Liver (tissue), 9 donors: ENCODE results near the gene MAP6D1. TPM values are rescaled to one million over a fixed set of nuclear protein-coding genes. Genes with fewer than 3 reads are reported as not detected.
A peak's percentile ranks its signal among the peaks of the same experiment; 100 is the strongest.

Experiments
- DNase-seq: peaks from one replicate; pipeline ENCODE4 v3.0.0-alpha.2; 2017; ENCODE audit warnings: low spot score
- H3K27ac ChIP-seq, 2 donors: one replicate each; pipeline ENCODE4 v1.7.0; 2013; ENCODE audit warnings: inconsistent platforms in 2 of 2, low read length in 2 of 2, control low read depth in 1 of 2, low read depth in 1 of 2, mild to moderate bottlenecking in 1 of 2
- H3K27me3 ChIP-seq, 4 donors: one replicate each; pipeline versions ENCODE4 v1.6.1 to v1.7.0; 2013; ENCODE audit warnings: low read length in 3 of 4, inconsistent platforms in 1 of 4, mild to moderate bottlenecking in 1 of 4, moderate library complexity in 1 of 4; ENCODE audit not compliant: control insufficient read depth in 4 of 4, insufficient read depth in 4 of 4
- H3K36me3 ChIP-seq, 4 donors: one replicate each; pipeline versions ENCODE4 v1.6.1 to v1.7.0; 2013; ENCODE audit warnings: low read length in 3 of 4, mild to moderate bottlenecking in 3 of 4, low read depth in 1 of 4, moderate library complexity in 1 of 4; ENCODE audit not compliant: control insufficient read depth in 4 of 4, insufficient read depth in 3 of 4
- H3K4me1 ChIP-seq, 4 donors: one replicate each; pipeline versions ENCODE4 v1.6.1 to v1.7.0; 2013; ENCODE audit warnings: low read length in 3 of 4, mild to moderate bottlenecking in 3 of 4, moderate library complexity in 1 of 4; ENCODE audit not compliant: control insufficient read depth in 4 of 4, insufficient read depth in 4 of 4
- H3K4me3 ChIP-seq, 3 donors: one replicate each; pipeline versions ENCODE4 v1.6.1 to v1.7.0; 2013; ENCODE audit warnings: low read length in 3 of 3, control low read depth in 1 of 3, low read depth in 1 of 3, mild to moderate bottlenecking in 1 of 3
- H3K9ac ChIP-seq, 2 donors: one replicate each; pipeline ENCODE4 v1.7.0; 2013; ENCODE audit warnings: low read length in 2 of 2, mild to moderate bottlenecking in 2 of 2, moderate library complexity in 2 of 2, control low read depth in 1 of 2, low read depth in 1 of 2
- H3K9me3 ChIP-seq, 4 donors: one replicate each; pipeline versions ENCODE4 v1.6.1 to v1.7.0; 2013; ENCODE audit warnings: low read length in 3 of 4; ENCODE audit not compliant: control insufficient read depth in 4 of 4
- EGR1 ChIP-seq, 2 donors: IDR thresholded peaks; 2 replicates each; pipeline ENCODE4 v1.6.1; 2016 to 2018; ENCODE audit warnings: antibody characterized with exemption in 2 of 2, low read depth in 2 of 2
- FOXA2 ChIP-seq: IDR thresholded peaks from 2 replicates; pipeline ENCODE4 v1.6.1; 2016; ENCODE audit warnings: antibody characterized with exemption
- GABPA ChIP-seq, 2 donors: IDR thresholded peaks in 1 of 2; conservative IDR thresholded peaks in 1 of 2; 2 replicates each; pipeline ENCODE4 v1.6.1; 2016; ENCODE audit warnings: antibody characterized with exemption in 2 of 2, mild to moderate bottlenecking in 1 of 2, moderate library complexity in 1 of 2
- HNF4A ChIP-seq, 2 donors: conservative IDR thresholded peaks; 2 replicates each; pipeline ENCODE4 v1.6.1; 2016; ENCODE audit warnings: antibody characterized with exemption in 2 of 2, mild to moderate bottlenecking in 2 of 2
- HNF4G ChIP-seq: IDR thresholded peaks from 2 replicates; pipeline ENCODE4 v1.6.1; 2016; ENCODE audit warnings: antibody characterized with exemption
- NR2F2 ChIP-seq: IDR thresholded peaks from 2 replicates; pipeline ENCODE4 v1.6.1; 2016; ENCODE audit warnings: antibody characterized with exemption
- RAD21 ChIP-seq, 2 donors: IDR thresholded peaks; 2 replicates each; pipeline ENCODE4 v1.6.1; 2016; ENCODE audit warnings: antibody characterized with exemption in 2 of 2, mild to moderate bottlenecking in 2 of 2
- RXRA ChIP-seq, 2 donors: IDR thresholded peaks; 2 replicates each; pipeline ENCODE4 v1.6.1; 2017 to 2018; ENCODE audit warnings: antibody characterized with exemption in 2 of 2, mild to moderate bottlenecking in 1 of 2
- TAF1 ChIP-seq: conservative IDR thresholded peaks from 2 replicates; pipeline ENCODE4 v1.6.1; 2016; ENCODE audit warnings: antibody characterized with exemption, mild to moderate bottlenecking
- YY1 ChIP-seq: IDR thresholded peaks from 2 replicates; pipeline ENCODE4 v1.6.1; 2016; ENCODE audit warnings: antibody characterized with exemption, mild to moderate bottlenecking
- WGBS: extraction: QIAGEN DNeasy Blood & Tissue Kit; methylation state at CpG from one replicate; pipeline ENCODE4 v1.1.7; 2013; 5-methylcytosine and 5-hydroxymethylcytosine counted together
- polyA plus RNA-seq, 2 donors: library from polyadenylated mRNA; stranded (reverse) in 1 of 2; unstranded in 1 of 2; fragments of 200-250 nt in 1 of 2; fragments of >200 nt in 1 of 2; fragmentation: Nextera tagmentation in 1 of 2; extraction: Ambion mirVana in 1 of 2; gene quantifications; one replicate each; pipeline versions ENCODE4 v1.2.1 to v1.2.3, GENCODE V29; 2013 to 2015
- total RNA-seq, 2 donors: library from RNA; depleted of rRNA; stranded (reverse); fragments of >200 nt; gene quantifications; one replicate each; pipeline ENCODE4 v1.2.3, GENCODE V29; 2014
- TF ChIP-seq, protein P1 (sequence below): IDR thresholded peaks from 2 replicates; pipeline ENCODE4 v1.6.1; 2016; ENCODE audit warnings: antibody characterized with exemption, mild to moderate bottlenecking
- TF ChIP-seq, protein P2 (sequence below): IDR thresholded peaks from 2 replicates; pipeline ENCODE4 v1.6.1; 2016; ENCODE audit warnings: antibody characterized with exemption
- TF ChIP-seq, protein P3 (sequence below): fragments of 150-350 bp; IDR thresholded peaks from 2 replicates; pipeline ENCODE4 v1.5.1; 2017; ENCODE audit warnings: improper control_type of control experiment, low read depth, low read length; ENCODE audit not compliant: missing input control
- TF ChIP-seq, protein P4 (sequence below): IDR thresholded peaks from 2 replicates; pipeline ENCODE4 v1.6.1; 2016; ENCODE audit warnings: antibody characterized with exemption
- TF ChIP-seq, protein P5 (sequence below): IDR thresholded peaks from 2 replicates; pipeline ENCODE4 v1.6.1; 2016; ENCODE audit warnings: antibody characterized with exemption
- donor health status: healthy.
- donor health status: healthy.
- donor health status: healthy.
- donor health status: healthy.
- donor health status: healthy.

The MAP6D1 gene
- total and polyA plus RNA-seq, 4 donors = 0.06 to 0.33 (median 0.19) TPM; not detected in 1

DNA sequence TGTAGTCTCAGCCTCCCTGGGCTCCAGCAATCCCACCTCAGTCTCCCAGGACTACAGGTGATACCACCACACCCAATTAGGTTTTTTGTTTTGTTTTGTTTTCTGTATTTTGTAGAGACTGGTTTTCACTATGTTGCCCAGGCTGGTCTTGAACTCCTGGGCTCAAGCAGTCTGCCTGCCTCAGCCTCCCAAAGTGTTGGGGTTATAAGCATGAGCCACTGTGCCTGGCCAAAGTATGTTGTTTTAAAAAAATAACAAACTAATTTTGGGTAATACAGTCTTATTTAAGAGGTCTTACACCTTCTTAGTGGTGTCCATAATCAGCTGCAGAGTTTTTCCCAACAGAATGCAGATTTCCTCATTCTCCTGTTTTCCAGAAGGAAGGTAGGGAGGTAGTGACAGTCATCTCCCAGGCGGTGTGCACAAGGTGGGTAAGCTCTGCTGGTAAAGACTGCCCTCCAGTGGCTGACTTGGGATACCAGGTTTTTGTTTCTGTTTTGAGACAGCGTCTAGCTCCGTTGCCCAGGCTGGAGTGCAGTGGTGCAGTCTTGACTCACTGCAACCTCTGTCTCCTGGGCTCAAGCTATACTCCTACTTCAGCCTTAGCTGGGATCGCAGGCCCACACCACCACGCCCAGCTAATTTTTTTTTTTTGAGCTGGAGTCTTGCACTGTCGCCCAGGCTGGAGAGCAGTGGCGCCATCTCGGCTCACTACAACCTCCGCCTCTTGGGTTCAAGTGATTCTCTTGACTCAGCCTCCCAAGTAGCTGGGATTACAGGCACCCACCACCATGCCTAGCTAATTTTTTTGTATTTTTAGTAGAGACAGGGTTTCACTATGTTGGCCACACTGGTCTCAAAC, 58.4 kb downstream of the MAP6D1 start:
- DNase-seq = peak; percentile 68
- H3K36me3 ChIP-seq = peaks cover 2 to 6% (median 5%) of the 10 kb centered on the region in 4 donors
- no peak overlapping the region for H3K27ac ChIP-seq
- WGBS = 62% methylated on average over 9 of the region's 9 CpGs
- no peaks in the 10 kb centered on the region for H3K27me3 ChIP-seq
- TF ChIP-seq, protein P1, sequence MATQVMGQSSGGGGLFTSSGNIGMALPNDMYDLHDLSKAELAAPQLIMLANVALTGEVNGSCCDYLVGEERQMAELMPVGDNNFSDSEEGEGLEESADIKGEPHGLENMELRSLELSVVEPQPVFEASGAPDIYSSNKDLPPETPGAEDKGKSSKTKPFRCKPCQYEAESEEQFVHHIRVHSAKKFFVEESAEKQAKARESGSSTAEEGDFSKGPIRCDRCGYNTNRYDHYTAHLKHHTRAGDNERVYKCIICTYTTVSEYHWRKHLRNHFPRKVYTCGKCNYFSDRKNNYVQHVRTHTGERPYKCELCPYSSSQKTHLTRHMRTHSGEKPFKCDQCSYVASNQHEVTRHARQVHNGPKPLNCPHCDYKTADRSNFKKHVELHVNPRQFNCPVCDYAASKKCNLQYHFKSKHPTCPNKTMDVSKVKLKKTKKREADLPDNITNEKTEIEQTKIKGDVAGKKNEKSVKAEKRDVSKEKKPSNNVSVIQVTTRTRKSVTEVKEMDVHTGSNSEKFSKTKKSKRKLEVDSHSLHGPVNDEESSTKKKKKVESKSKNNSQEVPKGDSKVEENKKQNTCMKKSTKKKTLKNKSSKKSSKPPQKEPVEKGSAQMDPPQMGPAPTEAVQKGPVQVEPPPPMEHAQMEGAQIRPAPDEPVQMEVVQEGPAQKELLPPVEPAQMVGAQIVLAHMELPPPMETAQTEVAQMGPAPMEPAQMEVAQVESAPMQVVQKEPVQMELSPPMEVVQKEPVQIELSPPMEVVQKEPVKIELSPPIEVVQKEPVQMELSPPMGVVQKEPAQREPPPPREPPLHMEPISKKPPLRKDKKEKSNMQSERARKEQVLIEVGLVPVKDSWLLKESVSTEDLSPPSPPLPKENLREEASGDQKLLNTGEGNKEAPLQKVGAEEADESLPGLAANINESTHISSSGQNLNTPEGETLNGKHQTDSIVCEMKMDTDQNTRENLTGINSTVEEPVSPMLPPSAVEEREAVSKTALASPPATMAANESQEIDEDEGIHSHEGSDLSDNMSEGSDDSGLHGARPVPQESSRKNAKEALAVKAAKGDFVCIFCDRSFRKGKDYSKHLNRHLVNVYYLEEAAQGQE = no peak
- TF ChIP-seq, protein P2, sequence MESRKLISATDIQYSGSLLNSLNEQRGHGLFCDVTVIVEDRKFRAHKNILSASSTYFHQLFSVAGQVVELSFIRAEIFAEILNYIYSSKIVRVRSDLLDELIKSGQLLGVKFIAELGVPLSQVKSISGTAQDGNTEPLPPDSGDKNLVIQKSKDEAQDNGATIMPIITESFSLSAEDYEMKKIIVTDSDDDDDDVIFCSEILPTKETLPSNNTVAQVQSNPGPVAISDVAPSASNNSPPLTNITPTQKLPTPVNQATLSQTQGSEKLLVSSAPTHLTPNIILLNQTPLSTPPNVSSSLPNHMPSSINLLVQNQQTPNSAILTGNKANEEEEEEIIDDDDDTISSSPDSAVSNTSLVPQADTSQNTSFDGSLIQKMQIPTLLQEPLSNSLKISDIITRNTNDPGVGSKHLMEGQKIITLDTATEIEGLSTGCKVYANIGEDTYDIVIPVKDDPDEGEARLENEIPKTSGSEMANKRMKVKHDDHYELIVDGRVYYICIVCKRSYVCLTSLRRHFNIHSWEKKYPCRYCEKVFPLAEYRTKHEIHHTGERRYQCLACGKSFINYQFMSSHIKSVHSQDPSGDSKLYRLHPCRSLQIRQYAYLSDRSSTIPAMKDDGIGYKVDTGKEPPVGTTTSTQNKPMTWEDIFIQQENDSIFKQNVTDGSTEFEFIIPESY = no peak
- TF ChIP-seq HNF4G (no peak), GABPA (IDR thresholded peaks at IDR 0.05 in 1 of 2, conservative IDR thresholded peaks at IDR 0.05 in 1 of 2) (no peak), YY1 (no peak), TAF1 (no peak), RXRA (IDR thresholded peaks at IDR 0.05) (peak in 1 of 2 donors; percentile 10), RAD21 (IDR thresholded peaks at IDR 0.05) (peak; percentile 98 to 99), FOXA2 (no peak), HNF4A (conservative IDR thresholded peaks at IDR 0.05) (peak in 1 of 2 donors; percentile 20)
- TF ChIP-seq, protein P3, sequence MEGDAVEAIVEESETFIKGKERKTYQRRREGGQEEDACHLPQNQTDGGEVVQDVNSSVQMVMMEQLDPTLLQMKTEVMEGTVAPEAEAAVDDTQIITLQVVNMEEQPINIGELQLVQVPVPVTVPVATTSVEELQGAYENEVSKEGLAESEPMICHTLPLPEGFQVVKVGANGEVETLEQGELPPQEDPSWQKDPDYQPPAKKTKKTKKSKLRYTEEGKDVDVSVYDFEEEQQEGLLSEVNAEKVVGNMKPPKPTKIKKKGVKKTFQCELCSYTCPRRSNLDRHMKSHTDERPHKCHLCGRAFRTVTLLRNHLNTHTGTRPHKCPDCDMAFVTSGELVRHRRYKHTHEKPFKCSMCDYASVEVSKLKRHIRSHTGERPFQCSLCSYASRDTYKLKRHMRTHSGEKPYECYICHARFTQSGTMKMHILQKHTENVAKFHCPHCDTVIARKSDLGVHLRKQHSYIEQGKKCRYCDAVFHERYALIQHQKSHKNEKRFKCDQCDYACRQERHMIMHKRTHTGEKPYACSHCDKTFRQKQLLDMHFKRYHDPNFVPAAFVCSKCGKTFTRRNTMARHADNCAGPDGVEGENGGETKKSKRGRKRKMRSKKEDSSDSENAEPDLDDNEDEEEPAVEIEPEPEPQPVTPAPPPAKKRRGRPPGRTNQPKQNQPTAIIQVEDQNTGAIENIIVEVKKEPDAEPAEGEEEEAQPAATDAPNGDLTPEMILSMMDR = peak; percentile 84
- TF ChIP-seq, protein P4, sequence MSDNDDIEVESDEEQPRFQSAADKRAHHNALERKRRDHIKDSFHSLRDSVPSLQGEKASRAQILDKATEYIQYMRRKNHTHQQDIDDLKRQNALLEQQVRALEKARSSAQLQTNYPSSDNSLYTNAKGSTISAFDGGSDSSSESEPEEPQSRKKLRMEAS = no peak
- TF ChIP-seq, protein P5, sequence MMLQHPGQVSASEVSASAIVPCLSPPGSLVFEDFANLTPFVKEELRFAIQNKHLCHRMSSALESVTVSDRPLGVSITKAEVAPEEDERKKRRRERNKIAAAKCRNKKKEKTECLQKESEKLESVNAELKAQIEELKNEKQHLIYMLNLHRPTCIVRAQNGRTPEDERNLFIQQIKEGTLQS = no peak
- H3K9ac ChIP-seq = no peak overlapping the region
- no peaks in the 10 kb centered on the region for H3K4me1 ChIP-seq
- no peaks in the 10 kb centered on the region for H3K9me3 ChIP-seq
- H3K4me3 ChIP-seq = no peak overlapping the region

DNA sequence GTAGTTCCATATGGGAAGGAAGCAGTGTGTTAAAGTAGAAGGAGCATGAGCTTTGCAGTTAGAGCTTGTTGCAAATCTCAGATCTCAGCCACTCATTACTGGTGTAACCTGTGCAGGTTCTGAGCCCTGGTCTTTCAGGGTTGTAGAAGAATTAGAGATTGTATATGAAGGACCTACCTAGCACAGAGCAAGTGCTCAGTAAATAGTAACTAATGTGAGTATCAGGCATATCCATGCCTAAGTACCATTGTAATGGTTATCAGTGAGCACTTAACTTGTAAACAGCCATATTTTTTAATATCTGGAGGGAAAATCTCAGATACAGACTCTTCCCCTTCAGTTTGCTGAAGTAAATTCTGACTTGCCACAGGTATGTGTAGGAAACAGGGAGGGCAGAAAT, 59.3 kb downstream of the MAP6D1 start:
- Histone ChIP-seq H3K27me3 (no peaks in the 10 kb centered on the region), H3K4me1 (no peaks in the 10 kb centered on the region), H3K27ac (no peak overlapping the region), H3K36me3 (peaks cover 2 to 6% (median 6%) of the 10 kb centered on the region in 4 donors), H3K9ac (no peak overlapping the region), H3K9me3 (no peaks in the 10 kb centered on the region), H3K4me3 (no peak overlapping the region)
- DNase-seq = no peak
- TF ChIP-seq EGR1 (IDR thresholded peaks at IDR 0.05; ENCODE audit: low read depth in 2 of 2) (no peak), NR2F2 (no peak)
- TF ChIP-seq, protein P1 = no peak
